DND-41 (cell line): ENCODE results near the gene INPP5A.

Experiments used
- EZH2 ChIP-seq: IDR thresholded peaks from 3 replicates; pipeline ENCODE4 v1.6.1; 2012; ENCODE audit warnings: borderline replicate concordance, low read depth, mild to moderate bottlenecking, moderate library complexity, low read length, inconsistent platforms; ENCODE audit not compliant: severe bottlenecking
- TF ChIP-seq, protein P1 (sequence below): IDR thresholded peaks from 2 replicates; pipeline ENCODE4 v1.5.1; 2012; ENCODE audit warnings: borderline replicate concordance, low read length, moderate library complexity, mild to moderate bottlenecking; ENCODE audit not compliant: poor library complexity, severe bottlenecking; ENCODE audit errors: extremely low read depth

DNA sequence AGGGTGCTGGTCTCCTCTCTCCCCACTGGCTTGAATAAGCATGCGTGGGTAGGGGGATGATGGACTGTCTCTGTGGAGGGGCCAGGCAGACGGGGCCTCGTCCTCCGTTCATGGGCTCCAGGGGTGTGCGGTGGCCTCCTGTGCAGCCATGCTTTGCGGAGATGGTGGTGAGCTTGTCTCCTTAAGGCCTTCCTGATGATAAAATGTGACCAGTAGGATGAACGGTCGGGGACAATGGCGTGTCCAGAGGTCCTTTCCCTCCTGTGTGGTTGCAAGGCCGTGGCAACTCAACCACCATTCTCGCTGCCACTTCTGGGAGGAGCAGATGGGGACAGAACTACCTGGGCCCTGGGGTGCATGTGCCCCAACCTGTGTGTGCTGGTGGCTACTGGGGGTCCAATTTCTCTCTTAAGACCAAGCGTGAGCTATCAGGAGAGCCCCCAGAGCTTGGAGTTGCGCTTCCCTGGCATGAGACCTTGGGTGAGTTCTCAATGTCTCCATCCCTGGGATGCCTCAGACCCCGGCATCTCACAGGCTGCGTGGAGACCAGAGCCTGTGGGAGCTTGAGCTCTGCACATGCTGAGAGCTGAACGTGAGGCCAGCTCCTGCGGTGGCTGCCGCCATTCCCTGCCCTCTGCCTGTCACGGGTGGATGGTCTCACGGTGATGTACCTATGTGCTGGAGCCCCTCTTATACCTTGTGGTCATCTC lies 112.2 kb downstream of the INPP5A start:
- TF ChIP-seq, protein P1, sequence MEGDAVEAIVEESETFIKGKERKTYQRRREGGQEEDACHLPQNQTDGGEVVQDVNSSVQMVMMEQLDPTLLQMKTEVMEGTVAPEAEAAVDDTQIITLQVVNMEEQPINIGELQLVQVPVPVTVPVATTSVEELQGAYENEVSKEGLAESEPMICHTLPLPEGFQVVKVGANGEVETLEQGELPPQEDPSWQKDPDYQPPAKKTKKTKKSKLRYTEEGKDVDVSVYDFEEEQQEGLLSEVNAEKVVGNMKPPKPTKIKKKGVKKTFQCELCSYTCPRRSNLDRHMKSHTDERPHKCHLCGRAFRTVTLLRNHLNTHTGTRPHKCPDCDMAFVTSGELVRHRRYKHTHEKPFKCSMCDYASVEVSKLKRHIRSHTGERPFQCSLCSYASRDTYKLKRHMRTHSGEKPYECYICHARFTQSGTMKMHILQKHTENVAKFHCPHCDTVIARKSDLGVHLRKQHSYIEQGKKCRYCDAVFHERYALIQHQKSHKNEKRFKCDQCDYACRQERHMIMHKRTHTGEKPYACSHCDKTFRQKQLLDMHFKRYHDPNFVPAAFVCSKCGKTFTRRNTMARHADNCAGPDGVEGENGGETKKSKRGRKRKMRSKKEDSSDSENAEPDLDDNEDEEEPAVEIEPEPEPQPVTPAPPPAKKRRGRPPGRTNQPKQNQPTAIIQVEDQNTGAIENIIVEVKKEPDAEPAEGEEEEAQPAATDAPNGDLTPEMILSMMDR: no peak
- no peak for TF ChIP-seq EZH2
